Measurements from ENCODE around the gene CTNNA1. TPM values are rescaled to one million over a fixed set of nuclear protein-coding genes. Genes with fewer than 3 reads are reported as not detected.

The CTNNA1 gene
- total RNA-seq, 1 donor from 2014 or later: 495 TPM

DNA sequence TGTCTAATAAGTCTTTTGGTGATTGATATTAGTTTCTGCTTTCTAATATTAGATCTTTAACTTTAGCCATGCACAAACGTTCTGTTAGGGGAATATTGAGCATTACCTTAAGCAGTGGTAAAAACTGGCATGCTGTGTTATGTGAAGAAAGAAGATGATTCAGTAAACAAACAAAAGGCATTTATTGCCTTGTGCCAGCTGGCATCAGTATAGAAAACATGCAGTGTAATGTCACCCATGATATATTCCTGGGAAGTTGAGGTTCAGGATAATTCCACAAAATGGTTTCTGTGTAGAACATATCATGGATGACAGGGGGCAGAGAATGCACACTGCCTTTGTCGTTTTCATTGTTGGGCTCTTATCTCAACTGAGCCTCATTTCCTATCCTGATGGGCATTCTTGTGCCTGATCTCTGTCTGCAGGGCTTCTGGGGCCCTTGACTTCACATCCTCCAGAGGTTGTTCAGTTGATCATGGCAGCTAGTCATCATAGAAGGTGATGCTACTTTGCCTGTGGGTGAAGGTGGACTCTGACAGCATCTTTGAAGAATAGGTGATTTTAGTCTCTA, 97.7 kb downstream of the CTNNA1 start:
- H3K27me3 ChIP-seq (ENCODE audit: control insufficient read depth, insufficient read depth, low read length): no peaks in the 10 kb centered on the region
- TF ChIP-seq, protein P1, sequence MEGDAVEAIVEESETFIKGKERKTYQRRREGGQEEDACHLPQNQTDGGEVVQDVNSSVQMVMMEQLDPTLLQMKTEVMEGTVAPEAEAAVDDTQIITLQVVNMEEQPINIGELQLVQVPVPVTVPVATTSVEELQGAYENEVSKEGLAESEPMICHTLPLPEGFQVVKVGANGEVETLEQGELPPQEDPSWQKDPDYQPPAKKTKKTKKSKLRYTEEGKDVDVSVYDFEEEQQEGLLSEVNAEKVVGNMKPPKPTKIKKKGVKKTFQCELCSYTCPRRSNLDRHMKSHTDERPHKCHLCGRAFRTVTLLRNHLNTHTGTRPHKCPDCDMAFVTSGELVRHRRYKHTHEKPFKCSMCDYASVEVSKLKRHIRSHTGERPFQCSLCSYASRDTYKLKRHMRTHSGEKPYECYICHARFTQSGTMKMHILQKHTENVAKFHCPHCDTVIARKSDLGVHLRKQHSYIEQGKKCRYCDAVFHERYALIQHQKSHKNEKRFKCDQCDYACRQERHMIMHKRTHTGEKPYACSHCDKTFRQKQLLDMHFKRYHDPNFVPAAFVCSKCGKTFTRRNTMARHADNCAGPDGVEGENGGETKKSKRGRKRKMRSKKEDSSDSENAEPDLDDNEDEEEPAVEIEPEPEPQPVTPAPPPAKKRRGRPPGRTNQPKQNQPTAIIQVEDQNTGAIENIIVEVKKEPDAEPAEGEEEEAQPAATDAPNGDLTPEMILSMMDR (IDR thresholded peaks at IDR 0.05; ENCODE audit: insufficient read depth, low read length, severe bottlenecking): no peak
- DNase-seq (ENCODE audit: low read depth) (peak; percentile 62), FAIRE-seq (peak; percentile 18)
- H3K36me3 ChIP-seq (ENCODE audit: control insufficient read depth, insufficient read depth, low read length): no peaks in the 10 kb centered on the region
- H3K4me3 ChIP-seq (ENCODE audit: low read depth, low read length): no peak overlapping the region

DNA sequence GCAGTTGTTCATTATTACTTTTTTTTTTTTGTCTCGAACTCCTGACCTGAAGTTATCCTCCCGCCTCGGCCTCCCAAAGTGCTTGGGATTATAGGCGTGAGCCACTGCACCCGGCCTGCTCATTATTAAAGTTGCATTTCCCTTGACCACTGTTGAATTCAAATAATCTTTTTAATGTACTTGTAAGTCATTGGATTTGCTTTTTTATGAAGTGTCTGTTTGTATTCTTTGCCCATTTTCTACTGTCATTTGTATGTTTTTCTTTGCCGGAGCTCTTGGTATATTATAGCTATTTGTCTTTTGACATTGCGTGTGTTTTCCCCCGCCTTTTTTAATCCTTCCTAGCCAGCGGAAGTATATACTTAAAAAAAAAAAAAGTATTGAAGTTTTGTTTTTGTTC, 99.9 kb downstream of the CTNNA1 start:
- TF ChIP-seq, protein P1 (IDR thresholded peaks at IDR 0.05; ENCODE audit: insufficient read depth, low read length, severe bottlenecking): no peak
- FAIRE-seq: no peak
- Histone ChIP-seq H3K4me3 (ENCODE audit: low read depth, low read length) (no peak overlapping the region), H3K27me3 (ENCODE audit: control insufficient read depth, insufficient read depth, low read length) (no peaks in the 10 kb centered on the region), H3K36me3 (ENCODE audit: control insufficient read depth, insufficient read depth, low read length) (no peaks in the 10 kb centered on the region)
- DNase-seq (ENCODE audit: low read depth): no peak

GRCh38 chr5:138867011-138867410, 113.8 kb downstream of the CTNNA1 start:
- FAIRE-seq (no peak), DNase-seq (ENCODE audit: low read depth) (no peak)
- no peak overlapping the region for H3K4me3 ChIP-seq (ENCODE audit: low read depth, low read length)
- no peaks in the 10 kb centered on the region for H3K27me3 ChIP-seq (ENCODE audit: control insufficient read depth, insufficient read depth, low read length)
- H3K36me3 ChIP-seq (ENCODE audit: control insufficient read depth, insufficient read depth, low read length): no peaks in the 10 kb centered on the region
- TF ChIP-seq, protein P1 (IDR thresholded peaks at IDR 0.05; ENCODE audit: insufficient read depth, low read length, severe bottlenecking): no peak

- FAIRE-seq (no peak), DNase-seq (ENCODE audit: low read depth) (no peak)
Observed at GRCh38 chr5:138869038-138869437, 115.8 kb downstream of the CTNNA1 start.

DNA sequence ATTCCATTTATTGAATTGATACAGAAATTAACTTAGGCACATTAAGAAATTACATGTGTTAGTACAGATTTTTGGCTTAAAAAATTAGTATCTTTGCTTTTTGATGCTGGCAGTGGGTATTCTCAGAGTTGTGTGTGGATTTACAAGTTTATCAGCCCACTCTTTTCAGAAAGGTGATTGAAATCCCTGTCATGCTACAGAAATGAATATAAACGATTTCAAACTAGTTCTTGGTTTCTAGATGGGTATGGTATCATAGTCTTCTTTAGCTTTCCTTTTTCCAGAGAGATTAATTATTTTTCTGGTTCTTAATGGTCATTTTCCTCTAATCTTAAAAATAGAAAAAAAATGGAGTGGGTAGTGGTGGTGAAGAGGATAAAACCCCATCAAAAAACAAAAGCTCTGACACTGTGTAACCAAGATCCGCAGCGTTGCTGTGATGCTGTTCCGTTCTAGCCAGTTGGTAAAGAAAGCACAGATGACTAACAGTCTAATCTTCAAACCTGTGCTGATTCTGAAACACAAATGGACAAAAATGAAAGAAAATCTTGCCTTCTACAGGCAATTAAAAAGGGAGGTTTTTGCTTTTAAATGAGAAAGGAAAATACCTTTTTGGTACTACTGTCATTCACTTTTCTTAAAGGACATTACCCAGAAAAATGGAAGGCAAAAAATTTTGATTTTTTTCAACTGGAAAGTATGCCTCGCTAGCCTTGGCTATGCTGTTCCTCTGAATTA, 116.7 kb downstream of the CTNNA1 start:
- H3K4me3 ChIP-seq (ENCODE audit: low read depth, low read length): no peak overlapping the region
- no peaks in the 10 kb centered on the region for H3K27me3 ChIP-seq (ENCODE audit: control insufficient read depth, insufficient read depth, low read length)
- H3K36me3 ChIP-seq (ENCODE audit: control insufficient read depth, insufficient read depth, low read length): peaks cover 1% of the 10 kb centered on the region
- DNase-seq (ENCODE audit: low read depth): peak; percentile 69
- FAIRE-seq: no peak
- TF ChIP-seq, protein P1 (IDR thresholded peaks at IDR 0.05; ENCODE audit: insufficient read depth, low read length, severe bottlenecking): no peak

More at GRCh38 chr5:138869038-138869437, 115.8 kb downstream of the CTNNA1 start:
- peaks cover 1% of the 10 kb centered on the region for H3K36me3 ChIP-seq (ENCODE audit: control insufficient read depth, insufficient read depth, low read length)
- H3K27me3 ChIP-seq (ENCODE audit: control insufficient read depth, insufficient read depth, low read length): no peaks in the 10 kb centered on the region
- H3K4me3 ChIP-seq (ENCODE audit: low read depth, low read length): no peak overlapping the region
- TF ChIP-seq, protein P1 (IDR thresholded peaks at IDR 0.05; ENCODE audit: insufficient read depth, low read length, severe bottlenecking): no peak
